GM11168 (cell line): ENCODE data around the gene CD72.

Source experiments
- in situ Hi-C: fragments of 300-500 bp; cut with MboI; formaldehyde crosslinking; loops from one replicate; pipeline ENCODE4 v1.12.0; 2022; ENCODE audit warnings: low sequenced_read_pairs; ENCODE audit not compliant: unreplicated experiment

CD72 gene

DNA sequence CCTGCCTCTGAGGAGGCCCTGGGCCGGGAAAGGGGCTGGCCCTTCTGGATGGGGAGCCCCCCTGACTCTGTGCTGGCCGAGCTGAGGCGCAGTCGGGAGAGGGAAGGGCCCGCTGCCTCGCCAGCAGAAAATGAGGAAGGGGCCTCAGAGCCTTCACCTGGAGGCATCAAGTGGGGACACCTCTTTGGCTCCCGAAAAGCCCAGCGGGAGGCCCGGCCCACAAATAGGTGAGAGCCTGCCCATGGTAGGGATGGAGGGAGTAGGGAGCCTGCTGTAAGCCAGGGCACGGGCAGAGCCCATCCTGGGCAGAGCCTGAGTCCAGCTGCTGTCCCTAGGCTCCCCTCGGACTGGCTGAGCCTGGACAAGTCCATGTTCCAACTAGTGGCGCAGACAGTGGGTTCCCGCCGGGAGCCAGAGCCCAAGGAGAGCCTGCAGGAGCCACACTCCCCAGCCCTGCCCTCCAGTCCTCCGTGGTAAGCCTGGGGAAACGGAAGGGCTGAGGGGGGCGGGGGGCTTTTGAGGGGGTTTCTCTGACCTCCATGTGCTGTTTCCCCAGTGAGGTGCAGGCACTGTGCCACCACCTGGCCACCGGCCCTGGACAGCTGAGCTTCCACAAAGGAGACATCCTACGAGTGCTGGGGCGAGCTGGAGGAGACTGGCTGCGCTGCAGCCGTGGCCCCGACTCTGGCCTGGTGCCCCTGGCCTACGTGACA is 57.4 kb downstream of the CD72 start:
- in situ Hi-C loops = no loop called here
